Dendritic cell treated with granulocyte-macrophage colony-stimulating factor and Interleukin-4, amounts not matched to agents 40 ng/mL and 50 ng/mL, for 4 days (primary cell): ENCODE measurements around the gene ZNF786.
"Not testable (repeated sequence)": the region's sequence is repeated elsewhere in the genome, so short reads cannot be mapped to it uniquely, and the experiment has no call there.

Source experiments
- H3K27ac Mint-ChIP-seq: one replicate; pipeline ENCODE4 v1.8.0; 2022; ENCODE audit warnings: mild to moderate bottlenecking, mixed read lengths
- H3K27me3 Mint-ChIP-seq: one replicate; pipeline ENCODE4 v1.8.0; 2022; ENCODE audit warnings: mild to moderate bottlenecking, mixed read lengths
- H3K36me3 Mint-ChIP-seq: one replicate; pipeline ENCODE4 v1.8.0; 2022; ENCODE audit warnings: low read depth, mixed read lengths
- H3K4me1 Mint-ChIP-seq: one replicate; pipeline ENCODE4 v1.8.0; 2022; ENCODE audit warnings: low read depth, mixed read lengths
- H3K4me3 Mint-ChIP-seq: one replicate; pipeline ENCODE4 v1.8.0; 2022; ENCODE audit warnings: mild to moderate bottlenecking, moderate library complexity, mixed read lengths
- H3K9me3 Mint-ChIP-seq: one replicate; pipeline ENCODE4 v1.8.0; 2022; ENCODE audit warnings: mixed read lengths
- intact Hi-C: fragments of 100-400 bp; cut with micrococcal nuclease; formaldehyde crosslinking; loops from one replicate; pipeline ENCODE4 v1.15.0; 2022

Gene ZNF786

DNA sequence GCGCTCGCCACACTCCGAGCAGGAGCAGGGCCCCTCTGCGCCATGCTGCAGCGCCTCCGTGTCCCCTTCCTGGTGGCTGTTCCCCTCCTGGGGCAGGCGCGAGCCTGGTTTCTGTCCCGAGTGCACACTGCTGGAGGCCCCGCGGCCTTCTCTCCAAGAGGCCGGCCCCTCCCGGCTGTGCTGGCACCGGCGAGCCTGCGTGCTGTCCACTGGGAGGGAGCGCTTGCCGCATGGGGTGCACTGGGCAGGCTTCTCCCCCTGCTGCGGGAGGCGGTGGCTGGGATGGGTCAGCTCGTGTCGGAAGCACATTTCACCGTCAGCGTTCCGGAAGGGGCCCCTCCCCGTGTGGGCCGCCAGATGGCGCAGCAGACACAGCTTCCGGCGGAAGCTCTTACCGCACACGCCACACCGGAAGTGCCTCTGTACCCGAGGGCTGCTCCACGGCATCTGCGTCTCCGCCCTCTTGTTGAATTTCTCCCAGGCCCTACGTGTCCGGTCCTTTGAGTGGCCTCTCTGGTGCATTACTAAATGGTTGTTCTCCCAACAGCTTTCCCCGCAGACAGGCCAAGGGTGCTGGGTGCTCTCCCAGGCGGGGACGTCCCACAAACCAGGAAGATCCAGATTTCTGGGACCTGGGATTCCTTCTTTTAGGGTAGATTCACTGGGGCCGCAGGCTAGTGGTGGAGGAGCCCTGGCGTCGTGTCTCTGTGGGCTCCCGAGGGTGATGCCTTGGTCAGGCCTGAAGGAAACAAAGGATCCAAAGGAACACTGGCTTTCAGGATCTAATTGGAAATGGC, 18.7 kb downstream of the ZNF786 start:
- intact Hi-C loops, result no loop called here
- Mint-ChIP-seq H3K27ac (peak overlapping the region; percentile 45), H3K9me3 (no peaks in the 10 kb centered on the region), H3K36me3 (peaks cover 70% of the 10 kb centered on the region), H3K27me3 (no peaks in the 10 kb centered on the region), H3K4me3 (peak overlapping the region; percentile 39), H3K4me1 (peaks cover 7% of the 10 kb centered on the region)

DNA sequence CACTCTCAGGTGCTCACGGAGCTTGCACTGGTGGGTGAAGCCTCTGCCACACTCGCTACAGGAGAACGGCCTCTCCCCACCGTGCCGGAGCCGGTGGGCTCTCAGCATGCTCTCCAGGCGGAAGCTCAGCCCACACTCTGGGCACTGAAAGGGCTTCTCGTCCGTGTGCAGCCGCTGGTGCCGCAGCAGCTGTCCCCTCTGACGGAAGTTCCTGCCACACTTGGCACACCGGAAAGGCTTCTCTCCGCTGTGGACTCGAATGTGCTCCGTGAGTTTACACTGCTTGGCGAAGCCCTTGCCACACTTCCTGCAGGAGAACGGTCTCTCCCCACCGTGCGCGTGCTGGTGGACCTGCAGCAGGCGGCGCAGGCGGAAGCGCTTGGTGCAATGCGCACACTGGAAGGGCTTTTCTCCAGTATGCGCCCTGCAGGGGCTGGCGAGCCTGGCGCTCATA, 19.3 kb downstream of the ZNF786 start:
- peak overlapping the region; percentile 39 for H3K4me3 Mint-ChIP-seq
- H3K4me1 Mint-ChIP-seq, result peaks cover 7% of the 10 kb centered on the region
- intact Hi-C loops, result no loop called here
- no peaks in the 10 kb centered on the region for H3K9me3 Mint-ChIP-seq
- peaks cover 64% of the 10 kb centered on the region for H3K36me3 Mint-ChIP-seq
- no peaks in the 10 kb centered on the region for H3K27me3 Mint-ChIP-seq
- H3K27ac Mint-ChIP-seq, result no peak overlapping the region

DNA sequence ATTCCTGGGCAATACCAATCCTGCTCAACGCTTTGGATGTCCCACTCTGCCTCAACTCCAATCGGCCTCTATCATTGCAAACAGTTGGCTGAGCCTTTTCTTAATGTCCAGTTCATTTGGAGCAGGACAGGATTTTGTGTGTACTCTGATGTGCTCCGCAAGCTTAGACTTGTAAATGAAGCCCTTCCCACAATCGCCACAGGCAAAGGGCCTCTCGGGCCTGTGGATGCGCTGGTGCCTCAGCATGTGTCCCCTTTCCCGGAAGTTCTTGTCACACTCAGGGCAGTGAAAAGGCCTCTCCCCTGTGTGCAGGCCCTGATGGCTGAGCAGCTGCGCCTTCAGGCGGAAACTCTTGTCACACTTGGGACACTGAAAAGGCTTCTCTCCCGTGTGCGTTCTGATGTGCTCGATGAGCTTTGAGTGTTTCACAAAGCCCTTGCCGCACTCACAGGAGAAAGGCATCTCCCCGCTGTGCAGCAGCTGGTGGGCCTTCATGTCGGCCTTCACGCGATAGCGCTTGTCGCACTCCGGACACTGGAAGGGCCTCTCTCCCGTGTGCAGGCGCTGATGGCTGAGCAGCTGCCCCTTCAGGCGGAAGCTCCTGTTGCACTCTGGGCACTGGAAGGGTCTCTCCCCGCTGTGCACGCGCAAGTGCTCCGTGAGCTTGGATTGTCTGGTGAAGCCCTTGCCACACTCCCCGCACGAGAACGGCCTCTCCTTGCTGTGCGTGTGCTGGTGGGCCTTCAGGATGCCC, 20.0 kb downstream of the ZNF786 start:
- Mint-ChIP-seq H3K4me1 (peaks cover 7% of the 10 kb centered on the region), H3K27ac (no peak overlapping the region), H3K36me3 (peaks cover 64% of the 10 kb centered on the region), H3K27me3 (no peaks in the 10 kb centered on the region), H3K4me3 (no peak overlapping the region), H3K9me3 (no peaks in the 10 kb centered on the region)
- intact Hi-C loops, result no loop called here

DNA sequence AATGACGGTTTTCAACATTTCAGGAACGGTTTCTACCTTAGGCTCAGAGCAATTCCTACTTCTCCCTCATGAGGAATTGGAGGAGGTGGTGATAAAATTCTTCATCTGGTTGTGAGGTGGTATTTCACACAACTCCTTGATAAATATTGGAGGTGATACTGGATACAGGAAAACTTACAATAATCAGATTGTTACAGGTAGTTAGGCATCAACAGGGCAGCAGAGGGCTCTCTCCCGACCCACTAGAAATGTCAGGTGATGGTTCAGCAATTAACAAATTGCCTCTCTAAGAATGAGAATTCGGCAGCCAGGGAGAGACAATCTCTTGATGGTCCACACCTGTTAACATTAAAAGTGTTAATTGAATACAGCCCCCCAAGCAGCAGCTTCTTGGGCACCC, 22.6 kb downstream of the ZNF786 start:
- Mint-ChIP-seq H3K4me1 (peaks cover 24% of the 10 kb centered on the region), H3K36me3 (peaks cover 58% of the 10 kb centered on the region), H3K27ac (no peak overlapping the region), H3K4me3 (no peak overlapping the region), H3K9me3 (no peaks in the 10 kb centered on the region), H3K27me3 (no peaks in the 10 kb centered on the region)
- intact Hi-C loops, result no loop called here

DNA sequence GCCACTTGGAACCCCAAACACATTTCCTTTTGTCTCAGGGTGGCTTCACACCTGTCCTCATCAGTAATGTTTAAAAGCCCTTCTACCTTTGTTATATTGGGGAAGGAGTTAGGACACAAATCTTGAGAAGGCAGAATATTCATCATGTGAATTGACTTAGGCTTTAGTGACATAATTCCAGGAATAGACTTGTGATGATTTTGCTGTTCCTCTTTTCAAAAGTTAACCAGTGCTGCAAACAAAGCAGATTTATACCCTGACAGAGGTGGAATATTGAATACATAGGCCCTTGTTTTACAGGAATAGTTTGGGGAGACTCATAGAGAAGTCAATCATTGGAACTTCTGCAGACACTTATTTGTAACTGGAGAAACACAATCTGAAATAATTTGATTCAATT, 27.0 kb downstream of the ZNF786 start:
- Mint-ChIP-seq H3K9me3 (no peaks in the 10 kb centered on the region), H3K4me1 (peaks cover 30% of the 10 kb centered on the region)

DNA sequence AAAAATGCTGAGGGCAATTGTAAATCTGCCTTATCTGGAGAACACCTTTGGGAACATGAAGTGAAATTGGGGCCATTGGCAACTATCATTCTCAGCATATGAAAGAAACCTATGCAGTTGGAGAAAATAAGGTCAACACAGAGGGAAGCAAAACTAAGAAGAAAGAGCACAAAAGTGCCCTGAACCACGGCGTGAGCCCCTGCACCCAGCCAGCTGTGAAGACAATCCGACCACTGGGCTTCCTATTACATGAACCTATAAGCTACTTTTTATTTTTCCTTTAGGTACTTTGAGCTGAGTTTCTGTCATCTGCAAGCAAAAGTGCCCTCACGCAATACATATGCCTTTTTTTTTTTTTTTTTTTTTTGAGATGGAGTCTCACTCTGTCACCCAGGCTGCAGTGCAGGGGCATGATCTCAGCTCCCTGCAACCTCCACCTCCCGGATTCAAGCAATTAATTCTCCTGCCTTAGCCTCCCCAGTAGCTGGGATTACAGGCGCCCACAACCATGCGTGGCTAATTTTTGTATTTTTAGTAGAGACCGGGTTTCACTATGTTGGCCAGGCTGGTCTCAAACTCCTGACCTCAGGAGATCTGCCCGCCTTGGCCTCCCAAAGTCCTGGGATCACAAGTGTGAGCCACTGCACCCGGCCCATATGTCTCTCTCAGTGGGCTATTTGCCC, 28.2 kb downstream of the ZNF786 start:
- Mint-ChIP-seq H3K4me1 (peaks cover 30% of the 10 kb centered on the region), H3K27ac (peak overlapping the region; percentile 96)
- intact Hi-C loops, result loop anchor here (2.0 kb wide), 1 partner anchor 16 kb away; no protein-coding TSS in a partner anchor
- not testable (repeated sequence) for H3K36me3 Mint-ChIP-seq, H3K27me3 Mint-ChIP-seq, H3K9me3 Mint-ChIP-seq, H3K4me3 Mint-ChIP-seq

More for the DNA sequence above, 27.0 kb downstream of the ZNF786 start:
- H3K36me3 Mint-ChIP-seq, result peaks cover 17% of the 10 kb centered on the region
- intact Hi-C loops, result loop anchor here (2.0 kb wide), 1 partner anchor 17 kb away; no protein-coding TSS in a partner anchor
- no peaks in the 10 kb centered on the region for H3K27me3 Mint-ChIP-seq
- no peak overlapping the region for H3K4me3 Mint-ChIP-seq
- H3K27ac Mint-ChIP-seq, result peak overlapping the region; percentile 96

DNA sequence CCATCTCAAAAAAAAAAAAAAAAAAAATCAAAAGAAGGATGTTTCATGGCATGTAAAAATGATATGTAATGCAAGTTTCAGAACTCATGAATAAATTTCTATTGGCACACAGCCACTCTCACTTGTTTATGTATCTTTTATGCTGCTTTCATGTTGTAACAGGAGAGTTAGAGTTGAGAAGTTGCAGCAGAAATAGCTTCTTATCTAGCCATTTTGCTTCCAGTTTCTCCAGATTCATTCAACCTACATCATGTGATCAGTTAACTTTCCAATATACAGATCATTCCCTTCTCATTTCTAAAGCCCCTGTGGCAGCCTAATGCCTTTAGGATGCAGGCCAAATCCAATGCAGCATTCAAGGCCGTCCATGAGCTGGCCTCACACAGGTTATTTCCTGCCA, 30.4 kb downstream of the ZNF786 start:
- Mint-ChIP-seq H3K27me3 (no peaks in the 10 kb centered on the region), H3K4me1 (peaks cover 27% of the 10 kb centered on the region), H3K36me3 (peaks cover under 1% of the 10 kb centered on the region), H3K4me3 (no peak overlapping the region), H3K9me3 (no peaks in the 10 kb centered on the region), H3K27ac (peak overlapping the region; percentile 17)
- intact Hi-C loops, result no loop called here

DNA sequence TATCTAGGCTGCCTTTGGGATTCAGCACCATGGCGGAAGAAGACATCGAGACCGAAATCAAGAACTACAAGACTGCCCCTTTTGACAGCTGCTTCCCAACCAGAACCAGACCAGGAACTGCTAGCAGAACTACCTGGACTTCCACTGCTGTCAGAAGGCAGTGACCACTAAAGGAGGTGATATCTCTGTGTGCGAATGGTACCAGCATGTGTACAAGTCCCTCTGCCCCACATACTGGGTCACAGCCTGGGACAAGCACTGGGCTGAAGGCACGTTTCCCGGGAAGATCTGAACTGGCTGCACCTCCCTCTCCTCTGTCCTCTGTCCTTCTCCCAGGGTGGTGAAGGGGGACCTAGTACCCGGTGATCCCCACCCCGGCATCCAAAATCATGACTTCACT, 36.6 kb downstream of the ZNF786 start:
- peaks cover 2% of the 10 kb centered on the region for H3K4me1 Mint-ChIP-seq
- no peaks in the 10 kb centered on the region for H3K9me3 Mint-ChIP-seq
- H3K27me3 Mint-ChIP-seq, result peaks cover 9% of the 10 kb centered on the region
- H3K36me3 Mint-ChIP-seq, result no peaks in the 10 kb centered on the region
- H3K4me3 Mint-ChIP-seq, result no peak overlapping the region
- intact Hi-C loops, result no loop called here
- peak overlapping the region; percentile 34 for H3K27ac Mint-ChIP-seq

DNA sequence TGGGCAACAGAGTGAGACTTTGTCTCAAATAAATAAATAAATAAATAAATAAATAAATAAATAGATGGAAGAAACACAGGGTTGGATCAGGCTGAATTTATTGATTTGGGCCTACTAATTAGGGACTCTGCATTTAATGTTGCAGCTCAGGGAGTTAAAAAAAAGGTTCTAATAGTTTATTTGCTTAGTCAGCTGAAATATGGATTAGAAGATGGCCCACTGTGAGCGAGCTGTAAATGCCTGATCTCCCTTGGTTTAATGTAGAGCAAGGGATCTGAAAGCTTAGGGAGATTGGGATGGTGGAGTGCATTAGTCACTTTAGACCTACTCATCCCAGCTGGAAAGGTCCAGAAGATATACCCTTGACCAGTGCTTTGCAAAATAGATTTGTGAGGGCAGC, 37.1 kb downstream of the ZNF786 start:
- peaks cover 7% of the 10 kb centered on the region for H3K4me1 Mint-ChIP-seq
- H3K4me3 Mint-ChIP-seq, result no peak overlapping the region
- intact Hi-C loops, result no loop called here
- no peak overlapping the region for H3K27ac Mint-ChIP-seq
- H3K9me3 Mint-ChIP-seq, result no peaks in the 10 kb centered on the region
- H3K36me3 Mint-ChIP-seq, result no peaks in the 10 kb centered on the region
- H3K27me3 Mint-ChIP-seq, result peaks cover 9% of the 10 kb centered on the region

DNA sequence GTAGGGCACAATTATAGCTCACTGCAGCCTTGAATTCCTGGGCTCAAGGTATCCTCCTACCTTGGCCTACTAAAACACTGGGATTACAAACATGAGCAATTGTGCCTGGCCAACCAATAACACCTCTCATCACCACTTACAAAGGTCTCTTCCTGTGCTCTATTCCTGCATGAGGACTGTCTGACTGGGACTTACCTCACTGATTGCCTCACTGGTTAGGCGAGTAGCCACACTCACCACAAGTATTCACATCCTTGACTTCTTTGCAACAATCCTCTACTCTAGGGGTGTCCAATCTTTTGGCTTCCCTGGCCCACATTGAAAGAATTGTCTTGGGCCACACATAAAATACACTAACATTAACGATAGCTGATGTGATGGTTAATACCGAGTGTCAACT, 39.6 kb downstream of the ZNF786 start:
- H3K9me3 Mint-ChIP-seq, result no peaks in the 10 kb centered on the region
- peaks cover 14% of the 10 kb centered on the region for H3K4me1 Mint-ChIP-seq
- no peak overlapping the region for H3K4me3 Mint-ChIP-seq
- no peaks in the 10 kb centered on the region for H3K36me3 Mint-ChIP-seq
- peaks cover 9% of the 10 kb centered on the region for H3K27me3 Mint-ChIP-seq
- intact Hi-C loops, result no loop called here
- H3K27ac Mint-ChIP-seq, result no peak overlapping the region

DNA sequence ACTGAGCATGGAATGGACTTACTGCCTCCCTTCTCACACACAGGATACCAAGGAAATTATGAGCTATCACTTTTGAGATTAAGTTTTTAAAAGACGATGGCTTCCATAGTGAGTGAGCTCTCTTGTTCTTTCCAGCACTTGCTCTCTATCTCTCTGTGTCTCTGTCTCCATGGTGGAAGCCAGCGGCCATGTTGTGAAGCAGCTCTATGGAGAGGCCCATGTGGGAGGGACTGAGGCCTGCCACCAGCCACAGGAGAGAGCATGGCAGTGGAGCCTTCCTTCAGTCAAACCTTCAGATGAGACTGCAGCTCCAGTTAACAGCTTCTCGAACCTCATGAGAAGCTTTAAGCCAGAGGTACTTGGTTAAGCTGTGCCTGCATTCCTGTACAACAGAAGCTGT, 41.7 kb downstream of the ZNF786 start:
- Mint-ChIP-seq H3K27ac (peak overlapping the region; percentile 50), H3K36me3 (no peaks in the 10 kb centered on the region), H3K4me1 (peaks cover 27% of the 10 kb centered on the region), H3K4me3 (no peak overlapping the region), H3K27me3 (no peaks in the 10 kb centered on the region), H3K9me3 (no peaks in the 10 kb centered on the region)
- intact Hi-C loops, result no loop called here

DNA sequence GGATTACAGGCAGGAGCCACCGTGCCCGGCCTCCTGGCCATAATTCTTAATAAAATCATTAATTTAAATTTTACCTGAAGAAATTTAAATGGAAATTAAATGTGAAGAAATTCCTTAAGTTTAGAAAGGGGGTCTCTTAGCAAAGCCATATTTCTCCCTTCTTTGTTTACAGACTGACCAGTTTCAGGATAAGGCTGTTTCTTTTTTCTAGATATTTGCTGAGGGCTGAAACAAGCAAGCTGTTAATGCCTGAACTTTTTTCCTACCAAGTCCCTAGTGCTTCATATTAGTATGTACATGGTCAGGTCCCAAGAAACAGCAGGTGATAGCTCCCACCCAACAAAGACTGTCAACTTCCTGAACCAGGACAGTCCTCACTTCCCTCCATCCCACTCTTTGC, 44.1 kb downstream of the ZNF786 start:
- H3K27me3 Mint-ChIP-seq, result peaks cover 1% of the 10 kb centered on the region
- no peaks in the 10 kb centered on the region for H3K9me3 Mint-ChIP-seq
- peak overlapping the region; percentile 85 for H3K27ac Mint-ChIP-seq
- H3K36me3 Mint-ChIP-seq, result no peaks in the 10 kb centered on the region
- peaks cover 27% of the 10 kb centered on the region for H3K4me1 Mint-ChIP-seq
- H3K4me3 Mint-ChIP-seq, result peak overlapping the region; percentile 17
- intact Hi-C loops, result loop anchor here (2.0 kb wide), 1 partner anchor 16 kb away; no protein-coding TSS in a partner anchor

DNA sequence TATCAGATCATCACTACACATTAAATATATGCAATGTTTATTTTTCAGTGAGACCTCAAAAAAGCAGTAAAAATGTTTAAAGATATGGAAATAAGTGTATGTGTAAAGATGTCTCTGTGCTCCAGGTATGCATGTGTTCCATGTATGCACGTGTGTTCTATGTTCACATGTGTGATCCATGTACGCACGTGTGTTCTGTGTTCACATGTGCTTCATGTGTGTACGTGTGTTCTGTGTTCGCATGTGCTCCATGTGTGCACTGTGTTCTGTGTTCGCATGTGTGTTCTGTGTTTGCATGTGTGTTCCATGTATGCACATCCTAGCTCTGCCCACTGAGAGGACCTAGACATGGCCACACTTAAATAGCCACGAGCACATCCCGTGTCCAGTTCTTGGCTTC, 46.6 kb downstream of the ZNF786 start:
- no peaks in the 10 kb centered on the region for H3K36me3 Mint-ChIP-seq
- H3K4me1 Mint-ChIP-seq, result peaks cover 31% of the 10 kb centered on the region
- peak overlapping the region; percentile 36 for H3K27ac Mint-ChIP-seq
- intact Hi-C loops, result no loop called here
- peaks cover 1% of the 10 kb centered on the region for H3K27me3 Mint-ChIP-seq
- H3K4me3 Mint-ChIP-seq, result no peak overlapping the region
- H3K9me3 Mint-ChIP-seq, result no peaks in the 10 kb centered on the region

DNA sequence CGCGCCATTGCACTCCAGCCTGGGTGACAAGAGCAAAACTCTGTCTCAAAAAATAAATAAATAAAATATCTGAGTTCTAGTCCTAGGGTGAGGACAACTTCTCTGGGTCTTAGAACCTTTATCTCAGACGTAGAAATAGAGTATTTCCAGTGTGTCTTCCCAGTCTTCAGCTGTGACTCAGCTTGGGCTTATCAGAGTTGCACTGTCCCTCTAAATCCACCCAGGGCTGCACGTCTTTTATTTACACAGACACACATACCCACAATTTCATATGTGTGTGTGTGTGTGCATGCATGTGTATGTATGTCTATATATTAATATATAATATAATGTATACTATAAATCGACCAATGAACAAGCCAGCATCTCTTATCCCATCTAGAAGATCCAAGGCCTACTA, 49.2 kb downstream of the ZNF786 start:
- Mint-ChIP-seq H3K36me3 (peaks cover 13% of the 10 kb centered on the region), H3K27ac (no peak overlapping the region), H3K4me1 (peaks cover 28% of the 10 kb centered on the region), H3K9me3 (peaks cover 20% of the 10 kb centered on the region), H3K27me3 (peaks cover 1% of the 10 kb centered on the region), H3K4me3 (no peak overlapping the region)
- intact Hi-C loops, result no loop called here
